Caco-2 (cell line): ENCODE measurements around the gene XPNPEP1. TPM values are rescaled to one million over a fixed set of nuclear protein-coding genes. Genes with fewer than 3 reads are reported as not detected.

Experiments used
- BruUV-seq: library from RNA; stranded (reverse); fragments of 400-500 nt; replicated peaks from 2 replicates; lab custom pipeline; 2021; lab: Mats Ljungman, UMichigan
- CTCF ChIA-PET: fragments of 300-600 bp; sonication (Branson Sonifier 250); formaldehyde crosslinking; loops from one replicate; lab custom pipeline; 2022; ENCODE audit warnings: antibody characterized with exemption; lab: Charles Lee
- POLR2A ChIA-PET: fragments of 300-600 bp; sonication (Branson Sonifier 250); formaldehyde crosslinking; loops from one replicate; lab custom pipeline; 2022; ENCODE audit warnings: antibody characterized with exemption; lab: Charles Lee
- DNase-seq, 2 experiments: peaks; one replicate each; pipeline versions ENCODE4 v3.0.0 to v3.0.0-alpha.2; 2020 to 2022
- H3K27me3 ChIP-seq: replicated peaks from 2 replicates; pipeline ENCODE4 v1.6.0; 2011; ENCODE audit warnings: low read length; ENCODE audit not compliant: control insufficient read depth, insufficient read depth
- H3K36me3 ChIP-seq: 2 replicates; pipeline ENCODE4 v1.5.1; 2011; ENCODE audit warnings: low read length; ENCODE audit not compliant: control insufficient read depth, insufficient read depth
- H3K4me1 ChIP-seq: fragments of 250-450 bp; sonication (Bioruptor Pico); 2 replicates; pipeline ENCODE4 v1.5.1; 2020; ENCODE audit warnings: mild to moderate bottlenecking
- H3K4me3 ChIP-seq: 2 replicates; pipeline ENCODE4 v1.5.1; 2011; ENCODE audit warnings: low read depth, mild to moderate bottlenecking, control low read depth, low read length
- H3K9me3 ChIP-seq: fragments of 250-450 bp; sonication (Bioruptor Pico); 2 replicates; pipeline ENCODE4 v1.5.1; 2020; ENCODE audit warnings: mild to moderate bottlenecking, moderate library complexity
- H3K27ac Mint-ChIP-seq: one replicate; pipeline ENCODE4 v1.8.0; 2022; ENCODE audit warnings: mixed read lengths; ENCODE audit not compliant: unreplicated experiment
- H3K27me3 Mint-ChIP-seq: one replicate; pipeline ENCODE4 v1.8.0; 2022; ENCODE audit warnings: mixed read lengths; ENCODE audit not compliant: insufficient read depth, unreplicated experiment
- H3K36me3 Mint-ChIP-seq: one replicate; pipeline ENCODE4 v1.8.0; 2022; ENCODE audit warnings: mild to moderate bottlenecking, mixed read lengths; ENCODE audit not compliant: insufficient read depth, unreplicated experiment
- H3K4me1 Mint-ChIP-seq: one replicate; pipeline ENCODE4 v1.8.0; 2022; ENCODE audit warnings: low read depth, mixed read lengths; ENCODE audit not compliant: unreplicated experiment
- H3K4me3 Mint-ChIP-seq: one replicate; pipeline ENCODE4 v1.8.0; 2022; ENCODE audit warnings: mild to moderate bottlenecking, moderate library complexity, mixed read lengths; ENCODE audit not compliant: unreplicated experiment
- H3K9me3 Mint-ChIP-seq: one replicate; pipeline ENCODE4 v1.8.0; 2022; ENCODE audit warnings: mixed read lengths; ENCODE audit not compliant: unreplicated experiment
- CTCF ChIP-seq, 2 experiments: fragments of 200-600 bp in 1 of 2; IDR thresholded peaks; 1 replicate in 1 of 2; 2 replicates in 1 of 2; pipeline versions ENCODE4 v1.5.1 to v1.8.0; 2011 to 2022; ENCODE audit warnings: antibody characterized with exemption in 1 of 2, control low read depth in 1 of 2, inconsistent platforms in 1 of 2, low read depth in 1 of 2, low read length in 1 of 2, mild to moderate bottlenecking in 1 of 2, moderate library complexity in 1 of 2; ENCODE audit not compliant: insufficient read depth in 1 of 2, severe bottlenecking in 1 of 2, unreplicated experiment in 1 of 2
- intact Hi-C: fragments of 100-400 bp; cut with micrococcal nuclease; formaldehyde crosslinking; loops from one replicate; pipeline ENCODE4 v1.10.0; 2022; ENCODE audit not compliant: unreplicated experiment
- total RNA-seq: library from RNA; stranded (reverse); gene quantifications from 2 replicates; pipeline ENCODE4 v1.2.3, GENCODE V29; 2022

The XPNPEP1 gene
- total RNA-seq, 1 experiment from 2014 or later, result 92.4 TPM

- Mint-ChIP-seq H3K4me3 (no peak overlapping the region), H3K27me3 (no peaks in the 10 kb centered on the region), H3K36me3 (peaks cover 70% of the 10 kb centered on the region), H3K9me3 (no peaks in the 10 kb centered on the region), H3K4me1 (no peaks in the 10 kb centered on the region), H3K27ac (no peak overlapping the region)
- intact Hi-C loops, result no loop called here
- ChIA-PET POLR2A (no interaction called here), CTCF (no interaction called here)
- H3K36me3 ChIP-seq, result no peaks in the 10 kb centered on the region; the same call in 1 of the 2 replicates
- TF ChIP-seq CTCF (IDR thresholded peaks at IDR 0.05; ENCODE audit: insufficient read depth in 1 of 2, low read depth in 1 of 2, low read length in 1 of 2, severe bottlenecking in 1 of 2, unreplicated experiment in 1 of 2), result no peak
- no peaks in the 10 kb centered on the region; the same call in 1 of the 2 replicates for H3K4me1 ChIP-seq
- no peak for DNase-seq
- no TSS peak for BruUV-seq
- no peak overlapping the region for H3K4me3 ChIP-seq
- H3K27me3 ChIP-seq, result no peaks in the 10 kb centered on the region
- H3K9me3 ChIP-seq, result no peaks in the 10 kb centered on the region
These were observed 59.5 kb downstream of the XPNPEP1 start for GRCh38 chr10:109863775-109864174.

DNA sequence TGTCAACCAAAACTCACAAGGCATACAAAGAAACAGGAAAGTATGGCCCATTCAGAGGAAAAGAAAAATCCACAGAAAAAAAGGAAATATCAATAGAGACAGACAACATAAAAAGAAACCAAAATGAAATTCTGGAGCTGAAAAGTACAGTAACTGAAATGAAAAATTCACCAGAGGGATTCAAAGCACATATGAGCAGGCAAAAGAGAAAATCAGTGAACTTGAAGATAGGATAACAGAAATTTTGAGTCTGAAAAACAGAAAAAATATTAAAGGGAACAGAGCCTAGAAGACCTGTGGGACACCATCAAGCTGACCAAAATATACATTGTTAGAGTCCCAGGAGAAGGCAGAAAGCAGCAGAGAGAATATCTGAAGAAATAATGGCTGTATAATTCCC, 60.6 kb downstream of the XPNPEP1 start:
- no peaks in the 10 kb centered on the region for H3K27me3 Mint-ChIP-seq
- H3K4me3 ChIP-seq, result no peak overlapping the region
- peaks cover 63% of the 10 kb centered on the region for H3K36me3 Mint-ChIP-seq
- no peaks in the 10 kb centered on the region for H3K4me1 Mint-ChIP-seq
- TF ChIP-seq CTCF (IDR thresholded peaks at IDR 0.05; ENCODE audit: insufficient read depth in 1 of 2, low read depth in 1 of 2, low read length in 1 of 2, severe bottlenecking in 1 of 2, unreplicated experiment in 1 of 2), result no peak
- H3K27ac Mint-ChIP-seq, result no peak overlapping the region
- no TSS peak for BruUV-seq
- no peaks in the 10 kb centered on the region for H3K9me3 Mint-ChIP-seq
- H3K36me3 ChIP-seq, result no peaks in the 10 kb centered on the region; the same call in 1 of the 2 replicates
- intact Hi-C loops, result no loop called here
- no peak for DNase-seq
- H3K4me3 Mint-ChIP-seq, result no peak overlapping the region
- H3K27me3 ChIP-seq, result no peaks in the 10 kb centered on the region
- ChIA-PET CTCF (no interaction called here), POLR2A (no interaction called here)
- H3K9me3 ChIP-seq, result no peaks in the 10 kb centered on the region
- no peaks in the 10 kb centered on the region; the same call in 1 of the 2 replicates for H3K4me1 ChIP-seq

DNA sequence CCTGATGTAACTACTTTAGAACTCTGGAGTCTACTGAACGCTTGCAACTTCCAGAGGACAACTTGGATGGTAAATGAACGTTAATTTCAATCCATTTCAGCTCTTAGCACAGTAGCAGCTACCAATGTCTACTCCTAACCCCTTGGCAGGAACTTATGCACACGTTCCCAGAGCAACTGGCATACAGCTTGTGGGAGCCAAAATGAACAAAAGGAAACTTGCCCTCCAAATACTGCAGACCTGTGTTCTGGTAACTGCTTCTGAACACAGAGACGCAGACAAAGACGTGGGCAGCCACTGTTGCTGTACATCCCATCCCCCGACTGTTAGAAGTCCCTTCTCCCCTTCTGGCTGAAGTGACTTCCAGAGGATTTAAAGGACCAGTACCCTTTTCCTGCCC, 61.3 kb downstream of the XPNPEP1 start:
- Mint-ChIP-seq H3K27ac (no peak overlapping the region), H3K36me3 (peaks cover 59% of the 10 kb centered on the region), H3K4me1 (no peaks in the 10 kb centered on the region), H3K27me3 (no peaks in the 10 kb centered on the region), H3K9me3 (no peaks in the 10 kb centered on the region), H3K4me3 (no peak overlapping the region)
- no TSS peak for BruUV-seq
- no peaks in the 10 kb centered on the region; the same call in 1 of the 2 replicates for H3K4me1 ChIP-seq
- no peaks in the 10 kb centered on the region for H3K9me3 ChIP-seq
- DNase-seq, result no peak
- TF ChIP-seq CTCF (IDR thresholded peaks at IDR 0.05; ENCODE audit: insufficient read depth in 1 of 2, low read depth in 1 of 2, low read length in 1 of 2, severe bottlenecking in 1 of 2, unreplicated experiment in 1 of 2), result no peak
- ChIA-PET CTCF (no interaction called here), POLR2A (no interaction called here)
- intact Hi-C loops, result no loop called here
- no peaks in the 10 kb centered on the region for H3K27me3 ChIP-seq
- H3K4me3 ChIP-seq, result no peak overlapping the region
- no peaks in the 10 kb centered on the region; the same call in 1 of the 2 replicates for H3K36me3 ChIP-seq
